GM21367 (cell line): Measurements from ENCODE around the gene CABLES2.

Experiments used
- ATAC-seq: cut with Tn5 transposase; IDR thresholded peaks from one replicate; pipeline ENCODE4 v1.9.1; 2021; ENCODE audit not compliant: unreplicated experiment

CABLES2 gene

DNA sequence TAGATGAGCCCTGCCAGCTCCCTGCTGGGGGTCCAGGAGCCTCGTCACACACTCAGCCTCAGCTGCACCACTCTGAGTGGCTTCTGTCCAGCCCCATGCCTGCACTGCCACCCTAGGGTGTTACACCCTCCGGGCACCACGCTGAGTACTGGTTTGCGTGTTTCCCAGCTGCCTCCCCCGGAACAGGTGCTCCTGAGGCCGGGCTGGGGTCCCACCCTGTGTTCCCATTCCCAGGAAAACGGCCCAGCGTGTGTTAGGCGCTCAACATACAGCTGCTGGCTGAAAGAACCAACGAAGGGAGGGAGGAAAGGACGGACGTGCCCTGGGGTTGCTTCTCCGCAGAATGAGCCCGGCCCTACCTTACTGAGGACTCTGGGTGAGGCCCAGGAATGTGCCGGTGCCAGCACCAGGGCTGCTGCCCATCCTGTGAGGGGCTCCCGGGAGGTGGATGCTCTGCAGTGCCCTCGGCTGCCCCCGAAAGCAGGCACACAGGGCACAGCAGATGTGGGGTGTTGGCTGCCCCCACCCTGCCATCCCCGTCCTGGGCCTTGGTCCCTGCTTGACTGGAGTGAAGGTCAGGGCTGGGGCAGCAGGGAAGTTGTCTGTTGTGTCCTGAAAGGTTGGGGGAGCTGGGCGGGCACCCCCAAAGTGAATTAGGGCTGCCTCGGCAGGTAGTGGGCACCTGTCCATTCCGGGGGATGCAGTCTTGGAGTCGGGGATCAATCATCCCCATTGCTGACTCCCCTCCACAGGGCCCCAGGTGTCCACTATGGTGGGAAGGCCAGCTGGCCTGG lies 56.3 kb downstream of the CABLES2 start:
- ATAC-seq: no peak

DNA sequence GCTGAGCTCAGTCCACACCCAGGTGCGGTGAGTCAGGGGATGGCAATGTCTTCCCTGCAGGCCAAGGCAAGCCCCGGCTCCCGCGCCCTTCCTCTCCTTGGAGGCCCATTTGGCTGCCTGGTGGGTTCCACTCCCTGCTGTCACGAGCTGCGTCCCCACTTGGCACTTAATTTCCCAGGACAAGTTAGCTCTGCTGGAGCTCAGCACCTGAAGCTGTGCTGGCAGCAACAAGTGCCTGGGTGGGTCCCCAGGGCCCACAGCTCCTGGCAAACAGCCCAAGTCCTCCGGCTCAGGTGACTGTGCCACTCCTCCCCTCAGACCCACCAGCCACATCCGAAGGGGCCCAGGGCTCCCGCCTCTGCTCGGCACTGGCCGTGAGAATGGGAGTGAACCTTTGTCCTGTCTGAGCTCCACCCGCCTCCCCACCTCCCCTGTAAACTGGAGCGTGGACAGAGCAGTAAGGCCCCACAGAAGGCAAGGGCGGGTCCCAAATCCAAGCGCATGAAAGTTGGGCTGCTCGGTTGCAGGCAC lies 56.9 kb downstream of the CABLES2 start:
- no peak for ATAC-seq

GRCh38 chr20:62349556-62350097 lies 57.5 kb downstream of the CABLES2 start:
- ATAC-seq: no peak

DNA sequence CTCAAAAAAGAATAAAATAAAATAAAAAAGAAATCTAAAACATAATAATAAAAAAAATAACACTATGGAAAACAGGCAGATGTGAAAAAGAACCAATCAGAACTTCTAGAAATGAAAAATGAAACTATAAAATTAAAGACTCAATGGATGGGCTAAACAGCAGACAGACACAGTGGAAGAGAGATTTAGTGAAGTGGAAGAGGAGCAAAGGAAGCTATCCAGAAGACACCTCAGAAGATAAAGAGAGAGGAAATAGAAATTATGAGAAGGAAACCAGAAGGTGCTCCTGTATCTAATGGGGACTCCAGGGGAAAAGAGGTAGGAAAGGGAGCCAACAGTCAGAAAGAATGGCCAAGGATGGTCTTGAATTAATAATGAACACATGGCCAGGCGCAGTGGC lies 58.5 kb downstream of the CABLES2 start:
- no peak for ATAC-seq

- ATAC-seq: no peak
Observed at GRCh38 chr20:62347445-62347844, 59.6 kb downstream of the CABLES2 start.

DNA sequence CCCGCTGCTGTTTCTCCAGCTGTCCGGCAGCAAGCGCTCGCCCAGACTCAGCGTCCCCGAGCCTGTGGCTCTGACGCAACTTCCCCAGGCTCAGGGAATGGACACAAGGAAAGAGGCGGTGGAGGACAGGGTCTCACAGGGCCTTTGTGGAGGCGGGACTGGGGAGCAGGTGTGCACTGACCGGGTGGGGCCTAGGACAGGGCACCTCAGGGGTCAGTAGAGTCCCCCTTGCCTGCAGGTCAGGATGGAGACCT lies 60.0 kb downstream of the CABLES2 start:
- ATAC-seq: no peak

DNA sequence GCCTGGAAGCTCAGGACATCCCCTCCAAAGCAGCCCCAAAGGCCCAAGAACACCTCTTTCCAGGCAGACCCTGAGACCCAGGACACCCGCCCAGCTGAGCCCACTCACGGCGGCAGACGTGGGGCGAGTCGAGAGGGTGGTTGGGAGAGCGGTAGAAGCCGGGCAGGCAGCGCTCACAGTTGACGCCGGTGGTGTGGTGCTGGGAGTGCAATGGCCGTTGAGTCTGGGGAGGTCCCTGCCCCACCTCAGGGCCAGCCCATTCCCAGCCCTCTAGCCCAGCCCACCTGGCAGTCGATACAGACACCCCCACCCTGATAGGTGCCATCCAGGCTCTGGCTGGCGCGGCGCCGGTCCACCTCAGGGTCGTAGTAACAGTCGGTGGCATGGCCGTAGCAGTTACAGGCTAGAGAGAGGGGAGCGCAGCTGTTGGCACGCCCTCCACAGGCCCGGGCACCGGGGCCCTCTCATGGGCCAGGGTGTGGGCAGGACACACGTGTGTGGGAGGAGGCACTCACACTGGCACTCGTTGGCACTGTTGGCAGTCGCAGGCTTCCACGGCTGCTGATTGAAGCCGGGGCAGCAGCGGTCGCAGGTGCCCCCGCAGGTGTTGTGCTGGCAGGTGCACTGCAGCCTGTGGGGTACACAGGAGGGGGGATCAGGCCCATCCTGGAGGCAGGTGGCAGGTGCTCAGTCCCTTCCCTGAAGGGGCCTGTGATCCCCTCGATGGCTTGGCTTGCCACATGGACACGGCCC lies 60.5 kb downstream of the CABLES2 start:
- ATAC-seq: no peak

DNA sequence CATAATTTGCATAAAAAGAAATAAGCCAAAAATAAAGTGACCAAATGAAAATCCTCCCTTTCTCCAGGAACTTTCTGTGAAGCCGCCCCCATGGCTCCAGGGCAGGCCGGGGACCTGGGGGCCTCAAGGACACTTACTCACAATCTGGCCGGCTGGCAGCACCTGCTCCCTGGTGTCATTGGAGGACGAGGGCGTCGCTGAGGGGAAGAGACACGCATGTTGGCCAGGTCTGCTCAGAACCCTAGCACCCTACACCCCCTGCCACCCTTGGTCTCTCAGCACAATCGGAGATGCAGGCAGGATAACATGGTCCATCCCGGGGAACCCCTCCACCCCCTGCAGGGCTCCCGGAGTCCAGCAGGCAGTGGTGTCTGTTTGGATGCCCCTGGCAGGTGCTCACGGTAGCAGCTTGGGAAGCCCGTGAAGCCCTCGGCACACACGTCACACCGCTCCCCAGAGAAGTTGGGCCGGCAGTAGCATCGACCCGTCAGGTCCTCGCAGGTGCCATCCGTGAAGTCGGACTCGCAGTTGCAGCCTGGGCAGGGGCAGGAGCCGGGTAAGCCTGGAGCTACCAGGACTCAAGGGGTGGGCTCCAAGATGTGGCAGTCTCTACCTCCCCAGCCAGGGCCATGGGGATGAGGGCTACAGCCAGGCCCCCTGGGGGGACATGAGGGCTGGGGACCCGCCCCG lies 61.3 kb downstream of the CABLES2 start:
- no peak for ATAC-seq

- no peak for ATAC-seq
Observed at GRCh38 chr20:62344782-62345181, 62.3 kb downstream of the CABLES2 start.

GRCh38 chr20:62344092-62344491 lies 63.0 kb downstream of the CABLES2 start:
- ATAC-seq: no peak

GRCh38 chr20:62342910-62343309 lies 64.2 kb downstream of the CABLES2 start:
- ATAC-seq: no peak

GRCh38 chr20:62339647-62340062 lies 67.4 kb downstream of the CABLES2 start:
- ATAC-seq: peak; percentile 72
